ENCODE data around the gene MYL11.

Gene MYL11

DNA sequence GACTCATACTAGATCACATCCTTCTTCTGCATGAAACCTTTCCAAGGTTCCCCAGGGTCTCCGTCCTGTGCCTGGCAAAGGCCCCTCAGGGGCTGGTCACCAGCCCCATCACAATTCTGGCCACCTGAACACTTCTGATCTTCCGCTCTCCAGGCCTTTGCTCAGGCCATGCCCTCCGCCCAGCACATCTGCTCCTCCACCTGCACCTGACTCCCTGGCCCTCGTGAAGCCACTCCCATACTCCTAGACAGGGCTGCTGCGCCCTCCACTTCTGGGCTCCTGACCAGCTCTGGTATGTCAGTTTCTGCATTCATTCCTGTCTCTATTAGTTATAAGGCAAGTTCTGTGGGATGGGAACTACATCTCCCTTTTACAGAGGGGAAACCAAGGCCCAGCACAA, 1.9 kb upstream of the MYL11 start:
- Histone ChIP-seq H3K9me3 (ENCODE audit: control insufficient read depth, insufficient read depth, low read depth, low read length) (no peaks in the 10 kb centered on the region), H3K27ac (ENCODE audit: extremely low read depth, low read depth, low read length) (no peak overlapping the region), H3K4me3 (ENCODE audit: low read depth, low read length) (no peak overlapping the region), H3K4me1 (ENCODE audit: control insufficient read depth, insufficient read depth, low read length) (peaks cover 7% of the 10 kb centered on the region), H3K36me3 (ENCODE audit: control insufficient read depth in 2 of 2, insufficient read depth in 1 of 2, low read length in 2 of 2) (peaks cover 0 to 1% of the 10 kb centered on the region in 2 experiments; a peak in 1 of 3 replicates)
- TF ChIP-seq KLF7 (tag by site-specific recombination; IDR thresholded peaks at IDR 0.05; ENCODE audit: borderline replicate concordance) (no peak), ZNF23 (tag by site-specific recombination; IDR thresholded peaks at IDR 0.05; ENCODE audit: borderline replicate concordance) (no peak), INSM2 (tag by site-specific recombination; IDR thresholded peaks at IDR 0.05) (no peak), ZSCAN23 (tag by site-specific recombination; IDR thresholded peaks at IDR 0.05) (no peak), ZIC2 (tag by site-specific recombination; IDR thresholded peaks at IDR 0.05) (no peak), GLI2 (tag by site-specific recombination; IDR thresholded peaks at IDR 0.05; ENCODE audit: borderline replicate concordance, low read depth) (no peak), ZNF513 (tag by site-specific recombination; IDR thresholded peaks at IDR 0.05) (no peak), ZNF560 (tag by site-specific recombination; IDR thresholded peaks at IDR 0.05; ENCODE audit: borderline replicate concordance) (no peak), ZNF2 (tag by site-specific recombination; IDR thresholded peaks at IDR 0.05) (no peak), ZNF24 (tag by site-specific recombination; IDR thresholded peaks at IDR 0.05) (no peak), ZNF629 (tag by site-specific recombination; IDR thresholded peaks at IDR 0.05) (no peak), SP7 (tag by site-specific recombination; IDR thresholded peaks at IDR 0.05) (no peak)
- TF ChIP-seq, protein P1, sequence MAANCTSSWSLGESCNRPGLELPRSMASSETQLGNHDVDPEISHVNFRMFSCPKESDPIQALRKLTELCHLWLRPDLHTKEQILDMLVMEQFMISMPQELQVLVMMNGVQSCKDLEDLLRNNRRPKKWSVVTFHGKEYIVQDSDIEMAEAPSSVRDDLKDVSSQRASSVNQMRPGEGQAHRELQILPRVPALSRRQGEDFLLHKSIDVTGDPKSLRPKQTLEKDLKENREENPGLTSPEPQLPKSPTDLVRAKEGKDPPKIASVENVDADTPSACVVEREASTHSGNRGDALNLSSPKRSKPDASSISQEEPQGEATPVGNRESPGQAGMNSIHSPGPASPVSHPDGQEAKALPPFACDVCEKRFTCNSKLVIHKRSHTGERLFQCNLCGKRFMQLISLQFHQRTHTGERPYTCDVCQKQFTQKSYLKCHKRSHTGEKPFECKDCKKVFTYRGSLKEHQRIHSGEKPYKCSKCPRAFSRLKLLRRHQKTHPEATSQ (tag by site-specific recombination; IDR thresholded peaks at IDR 0.05), result no peak
- TF ChIP-seq, protein P2, sequence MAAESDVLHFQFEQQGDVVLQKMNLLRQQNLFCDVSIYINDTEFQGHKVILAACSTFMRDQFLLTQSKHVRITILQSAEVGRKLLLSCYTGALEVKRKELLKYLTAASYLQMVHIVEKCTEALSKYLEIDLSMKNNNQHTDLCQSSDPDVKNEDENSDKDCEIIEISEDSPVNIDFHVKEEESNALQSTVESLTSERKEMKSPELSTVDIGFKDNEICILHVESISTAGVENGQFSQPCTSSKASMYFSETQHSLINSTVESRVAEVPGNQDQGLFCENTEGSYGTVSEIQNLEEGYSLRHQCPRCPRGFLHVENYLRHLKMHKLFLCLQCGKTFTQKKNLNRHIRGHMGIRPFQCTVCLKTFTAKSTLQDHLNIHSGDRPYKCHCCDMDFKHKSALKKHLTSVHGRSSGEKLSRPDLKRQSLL (tag by site-specific recombination; IDR thresholded peaks at IDR 0.05), result no peak
- ChIA-PET CTCF (interaction anchor here (1.1 kb wide), 1 partner anchor 12 kb away, joined by 4 read pairs; no protein-coding TSS in a partner anchor), POLR2A (no interaction called here)

- Histone ChIP-seq H3K4me1 (ENCODE audit: control insufficient read depth, insufficient read depth, low read length) (peaks cover 7% of the 10 kb centered on the region), H3K36me3 (ENCODE audit: control insufficient read depth in 2 of 2, insufficient read depth in 1 of 2, low read length in 2 of 2) (peaks cover 0 to 8% of the 10 kb centered on the region in 2 experiments; a peak in 1 of 3 replicates), H3K9me3 (ENCODE audit: control insufficient read depth, insufficient read depth, low read depth, low read length) (no peaks in the 10 kb centered on the region), H3K27ac (ENCODE audit: extremely low read depth, low read depth, low read length) (no peak overlapping the region), H3K4me3 (ENCODE audit: low read depth, low read length) (no peak overlapping the region)
- ChIA-PET POLR2A (interaction anchor here (3.2 kb wide), 1 partner anchor 20 kb away, joined by 19 read pairs; the partner anchor contains the start of gene ZNF48), CTCF (interaction anchor here (0.5 to 2.1 kb wide), 2 partner anchors 34 to 216 kb away, joined by 3 to 10 read pairs; no protein-coding TSS in a partner anchor)
- TF ChIP-seq GLIS1 (tag by site-specific recombination; IDR thresholded peaks at IDR 0.05) (0 out of 2 replicates have a peak, but pooled peaks have one; percentile 40), IKZF3 (tag by site-specific recombination; IDR thresholded peaks at IDR 0.05) (no peak), ZNF707 (tag by site-specific recombination; IDR thresholded peaks at IDR 0.05) (no peak), ZSCAN30 (tag by site-specific recombination; IDR thresholded peaks at IDR 0.05) (no peak), ZSCAN16 (tag by site-specific recombination; IDR thresholded peaks at IDR 0.05) (no peak), ZNF623 (tag by site-specific recombination; IDR thresholded peaks at IDR 0.05) (no peak), RBAK (tag by site-specific recombination; IDR thresholded peaks at IDR 0.05) (no peak), ZNF664 (tag by site-specific recombination; IDR thresholded peaks at IDR 0.05) (no peak), ZNF621 (tag by site-specific recombination; IDR thresholded peaks at IDR 0.05) (no peak)
- TF ChIP-seq, protein P3, sequence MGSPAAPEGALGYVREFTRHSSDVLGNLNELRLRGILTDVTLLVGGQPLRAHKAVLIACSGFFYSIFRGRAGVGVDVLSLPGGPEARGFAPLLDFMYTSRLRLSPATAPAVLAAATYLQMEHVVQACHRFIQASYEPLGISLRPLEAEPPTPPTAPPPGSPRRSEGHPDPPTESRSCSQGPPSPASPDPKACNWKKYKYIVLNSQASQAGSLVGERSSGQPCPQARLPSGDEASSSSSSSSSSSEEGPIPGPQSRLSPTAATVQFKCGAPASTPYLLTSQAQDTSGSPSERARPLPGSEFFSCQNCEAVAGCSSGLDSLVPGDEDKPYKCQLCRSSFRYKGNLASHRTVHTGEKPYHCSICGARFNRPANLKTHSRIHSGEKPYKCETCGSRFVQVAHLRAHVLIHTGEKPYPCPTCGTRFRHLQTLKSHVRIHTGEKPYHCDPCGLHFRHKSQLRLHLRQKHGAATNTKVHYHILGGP (tag by site-specific recombination; IDR thresholded peaks at IDR 0.05), result no peak
- TF ChIP-seq, protein P4, sequence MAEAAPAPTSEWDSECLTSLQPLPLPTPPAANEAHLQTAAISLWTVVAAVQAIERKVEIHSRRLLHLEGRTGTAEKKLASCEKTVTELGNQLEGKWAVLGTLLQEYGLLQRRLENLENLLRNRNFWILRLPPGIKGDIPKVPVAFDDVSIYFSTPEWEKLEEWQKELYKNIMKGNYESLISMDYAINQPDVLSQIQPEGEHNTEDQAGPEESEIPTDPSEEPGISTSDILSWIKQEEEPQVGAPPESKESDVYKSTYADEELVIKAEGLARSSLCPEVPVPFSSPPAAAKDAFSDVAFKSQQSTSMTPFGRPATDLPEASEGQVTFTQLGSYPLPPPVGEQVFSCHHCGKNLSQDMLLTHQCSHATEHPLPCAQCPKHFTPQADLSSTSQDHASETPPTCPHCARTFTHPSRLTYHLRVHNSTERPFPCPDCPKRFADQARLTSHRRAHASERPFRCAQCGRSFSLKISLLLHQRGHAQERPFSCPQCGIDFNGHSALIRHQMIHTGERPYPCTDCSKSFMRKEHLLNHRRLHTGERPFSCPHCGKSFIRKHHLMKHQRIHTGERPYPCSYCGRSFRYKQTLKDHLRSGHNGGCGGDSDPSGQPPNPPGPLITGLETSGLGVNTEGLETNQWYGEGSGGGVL (tag by site-specific recombination; IDR thresholded peaks at IDR 0.05), result peak; percentile 35; the same call in 1 of the 2 replicates
- TF ChIP-seq, protein P5, sequence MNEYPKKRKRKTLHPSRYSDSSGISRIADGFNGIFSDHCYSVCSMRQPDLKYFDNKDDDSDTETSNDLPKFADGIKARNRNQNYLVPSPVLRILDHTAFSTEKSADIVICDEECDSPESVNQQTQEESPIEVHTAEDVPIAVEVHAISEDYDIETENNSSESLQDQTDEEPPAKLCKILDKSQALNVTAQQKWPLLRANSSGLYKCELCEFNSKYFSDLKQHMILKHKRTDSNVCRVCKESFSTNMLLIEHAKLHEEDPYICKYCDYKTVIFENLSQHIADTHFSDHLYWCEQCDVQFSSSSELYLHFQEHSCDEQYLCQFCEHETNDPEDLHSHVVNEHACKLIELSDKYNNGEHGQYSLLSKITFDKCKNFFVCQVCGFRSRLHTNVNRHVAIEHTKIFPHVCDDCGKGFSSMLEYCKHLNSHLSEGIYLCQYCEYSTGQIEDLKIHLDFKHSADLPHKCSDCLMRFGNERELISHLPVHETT (tag by site-specific recombination; IDR thresholded peaks at IDR 0.05), result no peak
Measured at GRCh38 chr16:30375864-30376263, 1.3 kb downstream of the MYL11 start.

All from HEK293 (cell line).